ENCODE data around the gene PKP1.

- no peak for TF ChIP-seq CTCF (IDR thresholded peaks at IDR 0.05; ENCODE audit: insufficient read depth, low read length, poor library complexity, severe bottlenecking)
- no peak for TF ChIP-seq EZH2phosphoT487 (conservative IDR thresholded peaks at IDR 0.05; ENCODE audit: low read length)
Observed at GRCh38 chr1:201281573-201281972, 1.7 kb upstream of the PKP1 start.
